ENCODE data around the gene XCR1.

GRCh38 chr3:46006238-46007032 is 20.8 kb downstream of the XCR1 start:
- no peak for TF ChIP-seq RAD21 (IDR thresholded peaks at IDR 0.05; ENCODE audit: low read depth)
- no peak for TF ChIP-seq REST (IDR thresholded peaks at IDR 0.05; ENCODE audit: low read depth)
- no peak for TF ChIP-seq YY1 (IDR thresholded peaks at IDR 0.05; ENCODE audit: low read depth)
- no peak for TF ChIP-seq ZBTB7A (IDR thresholded peaks at IDR 0.05; ENCODE audit: low read depth)
- TF ChIP-seq, protein P1, sequence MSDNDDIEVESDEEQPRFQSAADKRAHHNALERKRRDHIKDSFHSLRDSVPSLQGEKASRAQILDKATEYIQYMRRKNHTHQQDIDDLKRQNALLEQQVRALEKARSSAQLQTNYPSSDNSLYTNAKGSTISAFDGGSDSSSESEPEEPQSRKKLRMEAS (IDR thresholded peaks at IDR 0.05) = no peak
